HG02938 (cell line): ENCODE results near the gene TENT4B.
"Not testable (repeated sequence)": the region's sequence is repeated elsewhere in the genome, so short reads cannot be mapped to it uniquely, and the experiment has no call there.

Source experiments
- ATAC-seq: cut with Tn5 transposase; IDR thresholded peaks from one replicate; pipeline ENCODE4 v1.9.1; 2021; ENCODE audit warnings: mild to moderate bottlenecking, moderate library complexity; ENCODE audit not compliant: unreplicated experiment

Gene TENT4B

GRCh38 chr16:50152807-50153595 lies at the start of gene TENT4B:
Gene TENT4B (plus strand): TSS chr16:50153306. CDS start chr16:50153622, 316 bp downstream.
- ATAC-seq, result peak; percentile 77

GRCh38 chr16:50103764-50104163 lies 49.3 kb upstream of the TENT4B start:
- no peak for ATAC-seq

GRCh38 chr16:50114357-50115129 lies 38.6 kb upstream of the TENT4B start:
- no peak for ATAC-seq

GRCh38 chr16:50120711-50121110 lies 32.4 kb upstream of the TENT4B start:
- ATAC-seq, result no peak

GRCh38 chr16:50121278-50121677 lies 31.8 kb upstream of the TENT4B start:
- ATAC-seq, result peak; percentile 65

GRCh38 chr16:50121721-50122445 lies 31.2 kb upstream of the TENT4B start:
- ATAC-seq, result peak; percentile 60

- no peak for ATAC-seq
Measured at GRCh38 chr16:50123417-50123816, 29.7 kb upstream of the TENT4B start.

- ATAC-seq, result no peak
Measured at GRCh38 chr16:50124769-50125168, 28.3 kb upstream of the TENT4B start.

GRCh38 chr16:50126183-50126582 lies 26.9 kb upstream of the TENT4B start:
- no peak for ATAC-seq

- not testable (repeated sequence) for ATAC-seq
Measured at GRCh38 chr16:50132571-50132970, 20.5 kb upstream of the TENT4B start.

GRCh38 chr16:50133214-50133613 lies 19.9 kb upstream of the TENT4B start:
- no peak for ATAC-seq

- ATAC-seq, result no peak
Measured at GRCh38 chr16:50136399-50136798, 16.7 kb upstream of the TENT4B start.

- no peak for ATAC-seq
Measured at GRCh38 chr16:50137268-50137667, 15.8 kb upstream of the TENT4B start.

- ATAC-seq, result no peak
Measured at GRCh38 chr16:50139580-50139979, 13.5 kb upstream of the TENT4B start.

- no peak for ATAC-seq
Measured at GRCh38 chr16:50144211-50144610, 8.9 kb upstream of the TENT4B start.

GRCh38 chr16:50146479-50147435 lies 6.3 kb upstream of the TENT4B start:
- ATAC-seq, result no peak

GRCh38 chr16:50151322-50151721 lies 1.8 kb upstream of the TENT4B start:
- no peak for ATAC-seq

GRCh38 chr16:50151756-50152155 lies 1.4 kb upstream of the TENT4B start:
- no peak for ATAC-seq

- ATAC-seq, result peak; percentile 45
Measured at GRCh38 chr16:50152351-50152806, 727 bp upstream of the TENT4B start.
